Measurements from ENCODE around the gene PYGO2. TPM values are rescaled to one million over a fixed set of nuclear protein-coding genes. Genes with fewer than 3 reads are reported as not detected.
A peak's percentile ranks its signal among the peaks of the same experiment; 100 is the strongest.
"Not testable (repeated sequence)": the region's sequence is repeated elsewhere in the genome, so short reads cannot be mapped to it uniquely, and the experiment has no call there.

Gene PYGO2
- polyA plus RNA-seq, 2 donors: 14.3 to 15.8 TPM

GRCh38 chr1:154923695-154924094, 37.9 kb downstream of the PYGO2 start:
- Histone ChIP-seq H3K27me3 (ENCODE audit: control insufficient read depth in 1 of 2, insufficient read depth in 2 of 2, low read length in 2 of 2) (no peaks in the 10 kb centered on the region), H3K4me3 (ENCODE audit: low read depth in 1 of 2, low read length in 2 of 2) (no peak overlapping the region), H3K27ac (ENCODE audit: low read depth in 2 of 2, low read length in 1 of 2) (no peak overlapping the region), H3K4me1 (ENCODE audit: control insufficient read depth in 2 of 2, insufficient read depth in 2 of 2, low read length in 1 of 2) (no peaks in the 10 kb centered on the region), H3K9me3 (ENCODE audit: control insufficient read depth in 2 of 2, insufficient read depth in 1 of 2, low read depth in 1 of 2, low read length in 1 of 2) (no peaks in the 10 kb centered on the region), H3K36me3 (ENCODE audit: control insufficient read depth in 2 of 2, insufficient read depth in 2 of 2, low read length in 1 of 2) (peaks cover 22 to 45% of the 10 kb centered on the region in 2 donors)
- 95 to 98% methylated on average over 3 of the region's 3 CpGs for WGBS, 2 donors

GRCh38 chr1:154913273-154913672, 48.3 kb downstream of the PYGO2 start:
- Histone ChIP-seq H3K4me3 (ENCODE audit: low read depth in 1 of 2, low read length in 2 of 2) (no peak overlapping the region), H3K27ac (ENCODE audit: low read depth in 2 of 2, low read length in 1 of 2) (no peak overlapping the region), H3K9me3 (ENCODE audit: control insufficient read depth in 2 of 2, insufficient read depth in 1 of 2, low read depth in 1 of 2, low read length in 1 of 2) (no peaks in the 10 kb centered on the region), H3K4me1 (ENCODE audit: control insufficient read depth in 2 of 2, insufficient read depth in 2 of 2, low read length in 1 of 2) (peaks cover 3 to 15% of the 10 kb centered on the region in 2 donors), H3K27me3 (ENCODE audit: control insufficient read depth in 1 of 2, insufficient read depth in 2 of 2, low read length in 2 of 2) (no peaks in the 10 kb centered on the region), H3K36me3 (ENCODE audit: control insufficient read depth in 2 of 2, insufficient read depth in 2 of 2, low read length in 1 of 2) (no peaks in the 10 kb centered on the region)
- WGBS, 2 donors: 90 to 91% methylated on average over 3 of the region's 3 CpGs

- no peak overlapping the region for H3K27ac ChIP-seq (ENCODE audit: low read depth in 2 of 2, low read length in 1 of 2)
- H3K27me3 ChIP-seq (ENCODE audit: control insufficient read depth in 1 of 2, insufficient read depth in 2 of 2, low read length in 2 of 2): no peaks in the 10 kb centered on the region
- no peak overlapping the region for H3K4me3 ChIP-seq (ENCODE audit: low read depth in 1 of 2, low read length in 2 of 2)
- no peaks in the 10 kb centered on the region for H3K36me3 ChIP-seq (ENCODE audit: control insufficient read depth in 2 of 2, insufficient read depth in 2 of 2, low read length in 1 of 2)
- WGBS, 2 donors: 83 to 85% methylated on average over 2 of the region's 2 CpGs
- H3K4me1 ChIP-seq (ENCODE audit: control insufficient read depth in 2 of 2, insufficient read depth in 2 of 2, low read length in 1 of 2): peaks cover 3 to 15% of the 10 kb centered on the region in 2 donors
- H3K9me3 ChIP-seq (ENCODE audit: control insufficient read depth in 2 of 2, insufficient read depth in 1 of 2, low read depth in 1 of 2, low read length in 1 of 2): no peaks in the 10 kb centered on the region
These were observed 48.8 kb downstream of the PYGO2 start for GRCh38 chr1:154912755-154913154.

GRCh38 chr1:154911691-154912550, 49.7 kb downstream of the PYGO2 start:
- Histone ChIP-seq H3K27ac (ENCODE audit: low read depth in 2 of 2, low read length in 1 of 2) (peak overlapping the region; percentile 75 to 80), H3K36me3 (ENCODE audit: control insufficient read depth in 2 of 2, insufficient read depth in 2 of 2, low read length in 1 of 2) (no peaks in the 10 kb centered on the region)
- WGBS, 2 donors: 84 to 88% methylated on average over 8 of the region's 8 CpGs

GRCh38 chr1:154910851-154911250, 50.7 kb downstream of the PYGO2 start:
- peaks cover 3 to 15% of the 10 kb centered on the region in 2 donors for H3K4me1 ChIP-seq (ENCODE audit: control insufficient read depth in 2 of 2, insufficient read depth in 2 of 2, low read length in 1 of 2)
- H3K27me3 ChIP-seq (ENCODE audit: control insufficient read depth in 1 of 2, insufficient read depth in 2 of 2, low read length in 2 of 2): no peaks in the 10 kb centered on the region
- no peak overlapping the region for H3K4me3 ChIP-seq (ENCODE audit: low read depth in 1 of 2, low read length in 2 of 2)
- WGBS, 2 donors: 58 to 68% methylated on average over 5 of the region's 5 CpGs
- H3K9me3 ChIP-seq (ENCODE audit: control insufficient read depth in 2 of 2, insufficient read depth in 1 of 2, low read depth in 1 of 2, low read length in 1 of 2): peaks cover 0 to 2% of the 10 kb centered on the region in 2 donors
- H3K27ac ChIP-seq (ENCODE audit: low read depth in 2 of 2, low read length in 1 of 2): peak overlapping the region; percentile 75 to 80
- H3K36me3 ChIP-seq (ENCODE audit: control insufficient read depth in 2 of 2, insufficient read depth in 2 of 2, low read length in 1 of 2): no peaks in the 10 kb centered on the region

More at GRCh38 chr1:154911691-154912550, 49.7 kb downstream of the PYGO2 start:
- no peaks in the 10 kb centered on the region for H3K9me3 ChIP-seq (ENCODE audit: control insufficient read depth in 2 of 2, insufficient read depth in 1 of 2, low read depth in 1 of 2, low read length in 1 of 2)
- H3K4me3 ChIP-seq (ENCODE audit: low read depth in 1 of 2, low read length in 2 of 2): no peak overlapping the region
- peaks cover 3 to 15% of the 10 kb centered on the region in 2 donors for H3K4me1 ChIP-seq (ENCODE audit: control insufficient read depth in 2 of 2, insufficient read depth in 2 of 2, low read length in 1 of 2)
- no peaks in the 10 kb centered on the region for H3K27me3 ChIP-seq (ENCODE audit: control insufficient read depth in 1 of 2, insufficient read depth in 2 of 2, low read length in 2 of 2)

- 89 to 98% methylated on average over 5 of the region's 5 CpGs for WGBS, 2 donors
- peaks cover 0 to 2% of the 10 kb centered on the region in 2 donors for H3K9me3 ChIP-seq (ENCODE audit: control insufficient read depth in 2 of 2, insufficient read depth in 1 of 2, low read depth in 1 of 2, low read length in 1 of 2)
- peaks cover 3 to 15% of the 10 kb centered on the region in 2 donors for H3K4me1 ChIP-seq (ENCODE audit: control insufficient read depth in 2 of 2, insufficient read depth in 2 of 2, low read length in 1 of 2)
These were observed 52.6 kb downstream of the PYGO2 start for GRCh38 chr1:154908937-154909336.

GRCh38 chr1:154908129-154908528, 53.5 kb downstream of the PYGO2 start:
- H3K36me3 ChIP-seq (ENCODE audit: control insufficient read depth in 2 of 2, insufficient read depth in 2 of 2, low read length in 1 of 2); H3K9me3 ChIP-seq (ENCODE audit: control insufficient read depth in 2 of 2, insufficient read depth in 1 of 2, low read depth in 1 of 2, low read length in 1 of 2); H3K27me3 ChIP-seq (ENCODE audit: control insufficient read depth in 1 of 2, insufficient read depth in 2 of 2, low read length in 2 of 2); H3K27ac ChIP-seq (ENCODE audit: low read depth in 2 of 2, low read length in 1 of 2); H3K4me3 ChIP-seq (ENCODE audit: low read depth in 1 of 2, low read length in 2 of 2): not testable (repeated sequence)
- peaks cover 3 to 15% of the 10 kb centered on the region in 2 donors for H3K4me1 ChIP-seq (ENCODE audit: control insufficient read depth in 2 of 2, insufficient read depth in 2 of 2, low read length in 1 of 2)
- WGBS, 2 donors: 52% methylated on average over 3 of the region's 3 CpGs

More at GRCh38 chr1:154908937-154909336, 52.6 kb downstream of the PYGO2 start:
- H3K27ac ChIP-seq (ENCODE audit: low read depth in 2 of 2, low read length in 1 of 2): no peak overlapping the region
- no peaks in the 10 kb centered on the region for H3K36me3 ChIP-seq (ENCODE audit: control insufficient read depth in 2 of 2, insufficient read depth in 2 of 2, low read length in 1 of 2)
- no peak overlapping the region for H3K4me3 ChIP-seq (ENCODE audit: low read depth in 1 of 2, low read length in 2 of 2)
- no peaks in the 10 kb centered on the region for H3K27me3 ChIP-seq (ENCODE audit: control insufficient read depth in 1 of 2, insufficient read depth in 2 of 2, low read length in 2 of 2)

Other genes with a start within 250 kb of the PYGO2 start
- under 1 TPM; 0.12 to 0.14 TPM for gene KCNN3, start 91.5 kb downstream of the PYGO2 start, polyA plus RNA-seq
- gene PMVK, start 25.1 kb downstream of the PYGO2 start, polyA plus RNA-seq: 10 to 100 TPM; 29.4 to 68.9 TPM
- 10 to 100 TPM; 18.3 to 25.7 TPM for gene PBXIP1, start 5.7 kb downstream of the PYGO2 start, polyA plus RNA-seq
- 10 to 100 TPM; 28.8 to 38.8 TPM for gene SHC1, start 9.0 kb upstream of the PYGO2 start, polyA plus RNA-seq
- 10 to 100 TPM in 1 of 2 donors, 1 to 10 TPM in 1; 8.9 to 74.3 TPM for gene CKS1B, start 12.9 kb upstream of the PYGO2 start, polyA plus RNA-seq
- 10 to 100 TPM; 27.1 TPM for gene FLAD1, start 21.6 kb upstream of the PYGO2 start, polyA plus RNA-seq
- gene LENEP, start 31.8 kb upstream of the PYGO2 start, polyA plus RNA-seq: under 1 TPM in 1 of 2 donors, not detected in 1; 0.22 TPM
- 10 to 100 TPM; 71.7 to 95.8 TPM for gene ZBTB7B, start 41.0 kb upstream of the PYGO2 start, polyA plus RNA-seq
- 10 to 100 TPM in 1 of 2 donors, 1 to 10 TPM in 1; 1.7 to 10.1 TPM for gene DCST2, start 72.0 kb upstream of the PYGO2 start, polyA plus RNA-seq
- under 1 TPM; 0.14 to 0.29 TPM for gene DCST1, start 72.0 kb upstream of the PYGO2 start, polyA plus RNA-seq
- gene ADAM15, start 89.5 kb upstream of the PYGO2 start, polyA plus RNA-seq: 100 to 1,000 TPM; 122 to 222 TPM
- 10 to 100 TPM; 14.7 to 16.2 TPM for gene EFNA4, start 102.0 kb upstream of the PYGO2 start, polyA plus RNA-seq
- gene EFNA3, start 117.1 kb upstream of the PYGO2 start, polyA plus RNA-seq: 10 to 100 TPM; 16.3 to 21.7 TPM
- 10 to 100 TPM; 32.9 to 48.1 TPM for gene EFNA1, start 166.1 kb upstream of the PYGO2 start, polyA plus RNA-seq
- 10 to 100 TPM; 41.0 to 51.5 TPM for gene SLC50A1, start 174.1 kb upstream of the PYGO2 start, polyA plus RNA-seq
- 100 to 1,000 TPM; 103 to 248 TPM for gene DPM3, start 178.7 kb upstream of the PYGO2 start, polyA plus RNA-seq
- 100 to 1,000 TPM; 161 to 260 TPM for gene KRTCAP2, start 211.5 kb upstream of the PYGO2 start, polyA plus RNA-seq
- gene TRIM46, start 212.1 kb upstream of the PYGO2 start, polyA plus RNA-seq: under 1 TPM; 0.19 to 0.47 TPM
- gene THBS3, start 246.1 kb upstream of the PYGO2 start, polyA plus RNA-seq: 10 to 100 TPM; 12.9 to 41.5 TPM
- 10 to 100 TPM; 43.6 to 51.4 TPM for gene MTX1, start 246.9 kb upstream of the PYGO2 start, polyA plus RNA-seq

Measured in esophagus (tissue), 2 donors.